Astrocyte of the spinal cord (primary cell): Measurements from ENCODE around the gene C4A.

Experiments
- DNase-seq: peaks from one replicate; pipeline ENCODE4 v3.0.0; 2011; ENCODE audit warnings: low read depth, low spot score
- H3K4me3 ChIP-seq: 2 replicates; pipeline ENCODE4 v1.5.1; 2011; ENCODE audit warnings: low read depth, mild to moderate bottlenecking, low read length, moderate library complexity
- in situ Hi-C: cut with HindIII; loops from 2 replicates; pipeline ENCODE4 v1.10.0; 2017; ENCODE audit warnings: low sequenced_read_pairs
- TF ChIP-seq, protein P1 (sequence below): IDR thresholded peaks from 2 replicates; pipeline ENCODE4 v1.5.1; 2012; ENCODE audit warnings: low read depth, mild to moderate bottlenecking, low read length, inconsistent platforms

C4A gene

DNA sequence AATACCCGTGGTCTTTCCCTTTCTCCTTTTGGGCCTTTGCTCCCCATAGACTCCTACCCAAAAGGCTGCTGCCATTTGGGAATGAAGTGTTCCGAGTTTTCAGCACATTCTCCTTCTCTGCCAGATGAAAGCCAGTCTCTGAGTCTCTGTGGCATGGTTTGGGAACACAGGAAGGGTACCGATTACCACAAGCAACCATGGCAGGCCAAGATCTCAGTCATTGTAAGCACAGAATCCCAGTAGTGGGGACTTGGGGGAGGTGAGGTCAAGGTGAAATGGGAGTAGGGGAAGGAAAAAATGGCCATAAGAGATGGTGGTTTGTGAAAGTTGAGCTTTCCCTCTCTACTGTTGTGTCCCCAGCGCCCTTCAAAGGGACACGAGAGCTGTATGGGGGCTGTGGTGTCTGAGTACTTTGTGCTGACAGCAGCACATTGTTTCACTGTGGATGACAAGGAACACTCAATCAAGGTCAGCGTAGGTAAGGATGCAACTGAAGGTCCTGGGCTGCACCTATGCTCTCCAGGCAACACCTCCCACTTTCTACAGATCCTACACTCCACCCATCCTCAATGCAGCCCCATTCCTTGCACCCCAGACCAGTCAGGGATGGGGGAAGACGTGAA, 31.8 kb upstream of the C4A start:
- DNase-seq = no peak
- TF ChIP-seq, protein P1, sequence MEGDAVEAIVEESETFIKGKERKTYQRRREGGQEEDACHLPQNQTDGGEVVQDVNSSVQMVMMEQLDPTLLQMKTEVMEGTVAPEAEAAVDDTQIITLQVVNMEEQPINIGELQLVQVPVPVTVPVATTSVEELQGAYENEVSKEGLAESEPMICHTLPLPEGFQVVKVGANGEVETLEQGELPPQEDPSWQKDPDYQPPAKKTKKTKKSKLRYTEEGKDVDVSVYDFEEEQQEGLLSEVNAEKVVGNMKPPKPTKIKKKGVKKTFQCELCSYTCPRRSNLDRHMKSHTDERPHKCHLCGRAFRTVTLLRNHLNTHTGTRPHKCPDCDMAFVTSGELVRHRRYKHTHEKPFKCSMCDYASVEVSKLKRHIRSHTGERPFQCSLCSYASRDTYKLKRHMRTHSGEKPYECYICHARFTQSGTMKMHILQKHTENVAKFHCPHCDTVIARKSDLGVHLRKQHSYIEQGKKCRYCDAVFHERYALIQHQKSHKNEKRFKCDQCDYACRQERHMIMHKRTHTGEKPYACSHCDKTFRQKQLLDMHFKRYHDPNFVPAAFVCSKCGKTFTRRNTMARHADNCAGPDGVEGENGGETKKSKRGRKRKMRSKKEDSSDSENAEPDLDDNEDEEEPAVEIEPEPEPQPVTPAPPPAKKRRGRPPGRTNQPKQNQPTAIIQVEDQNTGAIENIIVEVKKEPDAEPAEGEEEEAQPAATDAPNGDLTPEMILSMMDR = no peak
- H3K4me3 ChIP-seq = no peak overlapping the region
- in situ Hi-C loops = no loop called here

DNA sequence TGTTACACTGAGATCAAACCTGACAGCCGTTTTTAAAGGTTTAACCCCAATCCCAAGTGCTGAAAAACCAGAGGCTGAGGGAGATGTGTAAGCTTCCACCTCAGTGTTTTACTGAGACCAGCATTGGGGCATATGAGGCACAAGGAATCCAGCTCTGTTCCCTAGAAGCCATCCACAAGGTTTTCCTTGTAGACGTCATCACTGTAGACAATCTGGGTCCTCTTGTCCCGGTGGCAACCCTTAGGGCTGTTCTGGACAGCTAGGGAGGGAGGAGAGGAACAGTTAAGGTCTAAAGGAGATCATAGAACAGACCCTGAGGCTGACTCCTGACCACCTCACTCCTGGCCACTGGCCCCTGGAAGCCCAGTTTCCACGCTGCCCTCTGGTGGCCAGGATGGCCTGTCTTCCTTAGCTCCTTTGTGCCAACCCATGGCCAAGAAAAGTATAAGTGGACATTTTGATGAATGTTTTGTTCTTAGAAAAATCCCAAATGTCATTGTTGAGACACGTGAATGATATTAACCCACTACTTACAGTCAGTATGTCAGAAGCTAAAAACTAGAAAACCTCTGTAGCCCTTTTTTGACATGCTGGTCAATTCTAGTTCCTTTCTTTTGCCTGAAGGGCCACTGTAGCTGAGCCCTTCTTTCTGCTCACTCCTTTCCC, 29.6 kb upstream of the C4A start:
- in situ Hi-C loops = no loop called here
- DNase-seq = peak; percentile 61
- no peak overlapping the region for H3K4me3 ChIP-seq
- TF ChIP-seq, protein P1 = peak; percentile 89

DNA sequence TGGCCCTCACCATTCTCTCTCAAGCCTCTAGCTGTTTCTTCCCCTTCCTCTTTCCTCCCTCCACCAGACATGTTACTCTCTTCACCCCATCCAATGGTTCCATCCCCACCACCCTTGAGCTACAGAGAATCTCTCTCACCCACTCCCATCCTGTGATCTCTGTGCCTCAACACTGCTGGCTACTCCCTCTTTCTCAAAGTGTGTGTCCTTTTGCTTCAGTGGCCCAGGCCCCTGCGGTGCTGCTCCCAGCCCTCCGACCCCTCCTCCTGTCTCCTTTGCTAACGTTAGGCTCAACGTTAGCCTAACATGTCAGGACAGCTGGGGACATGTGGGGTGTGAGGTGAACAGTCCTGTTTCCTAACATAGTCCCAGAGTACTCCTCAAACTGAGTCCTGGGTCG, 29.0 kb upstream of the C4A start:
- in situ Hi-C loops = no loop called here
- TF ChIP-seq, protein P1 = no peak
- no peak overlapping the region for H3K4me3 ChIP-seq
- no peak for DNase-seq

DNA sequence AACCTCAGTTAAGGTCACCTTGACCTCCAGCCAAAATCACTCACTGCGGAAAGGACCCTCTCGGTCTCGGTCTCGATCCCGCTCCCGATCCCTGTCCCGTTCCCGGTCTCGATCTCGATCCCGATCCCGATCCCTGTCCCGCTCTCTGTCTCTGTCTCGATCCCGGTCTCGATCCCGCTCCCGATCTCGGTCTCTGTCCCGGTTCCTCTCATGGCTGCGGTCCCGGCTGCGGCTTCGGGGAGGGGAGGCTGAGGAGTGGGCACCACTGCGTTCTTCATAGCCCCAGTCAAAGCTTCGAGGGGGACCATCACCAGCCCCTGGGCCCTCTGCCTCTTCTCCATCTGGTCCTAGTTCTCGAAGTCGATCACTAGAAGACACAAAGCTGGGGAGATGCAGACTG, 27.3 kb upstream of the C4A start:
- H3K4me3 ChIP-seq = no peak overlapping the region
- no peak for DNase-seq
- in situ Hi-C loops = no loop called here
- TF ChIP-seq, protein P1 = no peak

DNA sequence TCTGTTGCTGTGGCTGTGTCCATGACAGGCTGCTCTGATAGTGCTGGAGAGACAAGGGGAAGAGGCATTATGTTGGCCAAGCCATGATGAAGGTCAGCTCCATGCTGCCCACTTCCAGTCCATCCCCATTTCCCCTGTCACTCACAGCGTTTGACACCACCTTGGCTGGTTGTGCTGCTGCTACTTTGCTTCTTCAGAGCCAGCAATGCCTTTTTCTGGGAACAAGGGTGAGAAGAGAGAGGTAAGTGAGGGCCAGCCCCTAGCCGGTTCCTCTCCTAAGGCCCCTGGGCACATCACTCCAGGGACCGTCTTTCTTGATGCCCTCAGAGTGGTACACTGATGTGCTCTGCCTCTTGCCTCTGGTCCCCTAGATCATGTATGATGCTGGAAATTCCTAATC, 25.1 kb upstream of the C4A start:
- TF ChIP-seq, protein P1 = no peak
- DNase-seq = no peak
- in situ Hi-C loops = no loop called here
- H3K4me3 ChIP-seq = no peak overlapping the region

DNA sequence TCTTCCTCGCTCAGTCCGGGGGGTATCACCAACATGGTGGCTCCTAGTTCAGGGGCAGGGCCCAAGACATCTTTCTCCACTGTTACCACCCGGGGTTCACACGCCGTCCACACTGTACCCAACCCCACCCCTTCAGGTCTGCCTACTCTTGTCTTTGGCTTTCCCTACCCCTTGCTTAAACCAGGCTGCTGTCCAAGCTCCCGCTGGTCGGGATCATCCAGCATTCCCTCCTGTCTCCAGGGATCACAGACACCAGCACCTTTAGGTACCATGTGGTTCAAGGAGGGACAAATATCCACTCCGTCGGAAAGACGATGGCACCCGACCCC, 23.5 kb upstream of the C4A start:
- in situ Hi-C loops = no loop called here
- no peak for DNase-seq
- TF ChIP-seq, protein P1 = no peak
- peak overlapping the region; percentile 97 for H3K4me3 ChIP-seq
